PFSK-1 (cell line): ENCODE data around the gene AIRE.

Experiments
- FOXP2 ChIP-seq: optimal IDR thresholded peaks from 2 replicates; pipeline ENCODE3; 2011; ENCODE audit warnings: borderline replicate concordance, control low read depth, inconsistent platforms; ENCODE audit not compliant: insufficient read depth; ENCODE audit errors: extremely low read length, extremely low read depth
- POLR2AphosphoS5 ChIP-seq: IDR thresholded peaks from 2 replicates; pipeline ENCODE4 v1.6.1; 2012; ENCODE audit warnings: low read depth, mild to moderate bottlenecking, control low read depth, low read length, moderate library complexity
- REST ChIP-seq, 2 experiments: IDR thresholded peaks; 2 replicates each; pipeline versions ENCODE4 v1.6.1 to v1.8.0; 2011 to 2012; ENCODE audit warnings: low read depth in 2 of 2, low read length in 2 of 2, control low read depth in 1 of 2, inconsistent platforms in 1 of 2, mild to moderate bottlenecking in 1 of 2, moderate library complexity in 1 of 2; ENCODE audit not compliant: insufficient read depth in 1 of 2
- SIN3A ChIP-seq: IDR thresholded peaks from 2 replicates; pipeline ENCODE4 v1.6.1; 2012; ENCODE audit warnings: mild to moderate bottlenecking, low read length, moderate library complexity, borderline replicate concordance; ENCODE audit not compliant: insufficient read depth
- TAF1 ChIP-seq: IDR thresholded peaks from 2 replicates; pipeline ENCODE4 v1.6.1; 2012; ENCODE audit warnings: low read length, control low read depth, borderline replicate concordance; ENCODE audit not compliant: insufficient read depth

AIRE gene

GRCh38 chr21:44286716-44287632 lies 1.3 kb downstream of the AIRE start:
- TF ChIP-seq POLR2AphosphoS5 (no peak), REST (IDR thresholded peaks at IDR 0.05; ENCODE audit: insufficient read depth in 1 of 2, low read depth in 2 of 2, low read length in 2 of 2) (no peak), TAF1 (no peak), FOXP2 (no peak), SIN3A (no peak)

GRCh38 chr21:44288251-44289110 lies 2.8 kb downstream of the AIRE start:
- TF ChIP-seq TAF1 (no peak), FOXP2 (no peak), REST (IDR thresholded peaks at IDR 0.05; ENCODE audit: insufficient read depth in 1 of 2, low read depth in 2 of 2, low read length in 2 of 2) (no peak), SIN3A (no peak), POLR2AphosphoS5 (no peak)

GRCh38 chr21:44289381-44290010 lies 3.8 kb downstream of the AIRE start:
- TF ChIP-seq REST (IDR thresholded peaks at IDR 0.05; ENCODE audit: insufficient read depth in 1 of 2, low read depth in 2 of 2, low read length in 2 of 2) = no peak
- no peak for TF ChIP-seq TAF1
- no peak for TF ChIP-seq POLR2AphosphoS5
- TF ChIP-seq SIN3A = no peak
- no peak for TF ChIP-seq FOXP2

- no peak for TF ChIP-seq SIN3A
- no peak for TF ChIP-seq REST (IDR thresholded peaks at IDR 0.05; ENCODE audit: insufficient read depth in 1 of 2, low read depth in 2 of 2, low read length in 2 of 2)
- TF ChIP-seq POLR2AphosphoS5 = no peak
- no peak for TF ChIP-seq TAF1
- TF ChIP-seq FOXP2 = no peak
These were observed 4.8 kb downstream of the AIRE start for GRCh38 chr21:44290327-44291077.
